ENCODE data around the gene RABEPK. TPM values are rescaled to one million over a fixed set of nuclear protein-coding genes. Genes with fewer than 3 reads are reported as not detected.
A peak's percentile ranks its signal among the peaks of the same experiment; 100 is the strongest.

RABEPK gene
- total and polyA plus RNA-seq, 11 donors, result 7.4 to 31.1 (median 10.6) TPM

DNA sequence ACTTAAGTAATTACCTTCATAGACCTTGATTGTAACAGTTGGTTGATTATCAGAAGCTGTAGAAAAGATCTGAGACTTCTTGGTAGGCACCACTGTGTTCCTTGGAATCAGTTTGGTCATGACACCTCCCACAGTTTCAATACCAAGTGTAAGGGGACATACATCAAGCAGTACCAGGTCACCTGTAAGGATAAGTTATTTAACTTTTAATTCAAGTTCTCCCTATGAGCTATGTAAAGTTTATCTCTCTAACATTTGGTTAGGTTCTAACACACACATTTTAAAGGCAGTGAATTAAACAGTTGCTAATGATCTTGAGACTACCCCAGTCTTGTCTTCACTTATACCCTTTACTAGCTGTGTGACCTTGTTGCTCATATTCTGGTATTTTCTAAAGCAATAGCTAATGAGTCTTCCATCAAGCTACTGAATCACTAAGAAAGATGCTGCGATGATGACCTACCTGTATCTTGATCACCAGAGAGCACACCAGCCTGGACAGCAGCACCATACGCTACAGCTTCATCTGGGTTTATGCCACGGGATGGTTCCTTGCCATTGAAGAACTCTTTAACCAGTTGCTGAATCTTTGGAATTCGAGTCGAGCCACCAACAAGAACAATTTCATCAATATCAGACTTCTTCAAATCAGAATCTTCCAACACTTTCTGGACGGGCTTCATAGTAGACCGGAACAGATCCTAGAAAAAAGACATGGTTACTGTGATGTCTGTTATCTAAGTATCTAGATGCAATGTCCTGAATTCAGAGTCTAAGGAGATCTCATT is 38.0 kb downstream of the RABEPK start:
- H3K36me3 ChIP-seq, result peaks cover 0 to 68% (median 65%) of the 10 kb centered on the region in 9 donors
- peaks cover 9 to 64% (median 55%) of the 10 kb centered on the region in 12 donors for H3K4me1 ChIP-seq
- H3K9me3 ChIP-seq, result no peaks in the 10 kb centered on the region
- no peaks in the 10 kb centered on the region for H3K27me3 ChIP-seq
- H3K27ac ChIP-seq, result peak overlapping the region in 2 of 12 donors; percentile 2 to 44
- TF ChIP-seq, protein P1, sequence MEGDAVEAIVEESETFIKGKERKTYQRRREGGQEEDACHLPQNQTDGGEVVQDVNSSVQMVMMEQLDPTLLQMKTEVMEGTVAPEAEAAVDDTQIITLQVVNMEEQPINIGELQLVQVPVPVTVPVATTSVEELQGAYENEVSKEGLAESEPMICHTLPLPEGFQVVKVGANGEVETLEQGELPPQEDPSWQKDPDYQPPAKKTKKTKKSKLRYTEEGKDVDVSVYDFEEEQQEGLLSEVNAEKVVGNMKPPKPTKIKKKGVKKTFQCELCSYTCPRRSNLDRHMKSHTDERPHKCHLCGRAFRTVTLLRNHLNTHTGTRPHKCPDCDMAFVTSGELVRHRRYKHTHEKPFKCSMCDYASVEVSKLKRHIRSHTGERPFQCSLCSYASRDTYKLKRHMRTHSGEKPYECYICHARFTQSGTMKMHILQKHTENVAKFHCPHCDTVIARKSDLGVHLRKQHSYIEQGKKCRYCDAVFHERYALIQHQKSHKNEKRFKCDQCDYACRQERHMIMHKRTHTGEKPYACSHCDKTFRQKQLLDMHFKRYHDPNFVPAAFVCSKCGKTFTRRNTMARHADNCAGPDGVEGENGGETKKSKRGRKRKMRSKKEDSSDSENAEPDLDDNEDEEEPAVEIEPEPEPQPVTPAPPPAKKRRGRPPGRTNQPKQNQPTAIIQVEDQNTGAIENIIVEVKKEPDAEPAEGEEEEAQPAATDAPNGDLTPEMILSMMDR (IDR thresholded peaks at IDR 0.05), result no peak
- TF ChIP-seq POLR2A (IDR thresholded peaks at IDR 0.05), result no peak
- DNase-seq (no peak), ATAC-seq (no peak)
- intact Hi-C loops (cut with DNase I), result loop anchor here in 3 of 10 donors (5.0 kb wide), 1 partner anchor 36 kb away; the partner anchor contains the start of gene RABEPK (in 3 of the 3)
- peak overlapping the region in 10 of 12 donors; percentile 8 to 99 (median 87) for H3K4me3 ChIP-seq
- 57 to 76% (median 73%) methylated on average over 7 of the region's 7 CpGs for WGBS, 4 donors

DNA sequence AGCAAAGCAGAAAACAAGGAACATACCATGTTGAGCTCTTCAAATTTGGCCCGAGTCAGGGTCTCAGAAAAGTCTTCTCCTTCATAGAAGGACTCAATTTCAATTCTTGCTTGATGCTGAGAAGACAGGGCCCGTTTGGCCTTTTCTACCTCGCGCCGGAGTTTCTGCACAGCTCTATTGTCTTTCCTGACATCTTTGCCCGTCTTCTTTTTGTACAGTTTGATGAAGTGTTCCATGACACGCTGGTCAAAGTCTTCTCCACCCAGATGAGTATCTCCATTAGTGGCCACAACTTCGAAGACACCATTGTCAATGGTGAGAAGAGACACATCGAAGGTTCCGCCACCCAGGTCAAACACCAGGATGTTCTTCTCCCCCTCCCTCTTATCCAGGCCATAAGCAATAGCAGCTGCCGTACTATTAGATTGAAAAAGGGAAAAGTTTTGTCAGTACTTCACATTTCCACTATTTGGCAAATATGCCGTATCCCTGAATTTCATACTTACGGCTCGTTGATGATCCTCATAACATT is 38.6 kb downstream of the RABEPK start:
- intact Hi-C loops (cut with DNase I), result loop anchor here in 3 of 10 donors (5.0 kb wide), 1 partner anchor 37 kb away; the partner anchor contains the start of gene RABEPK (in 3 of the 3)
- Histone ChIP-seq H3K4me1 (peaks cover 9 to 64% (median 55%) of the 10 kb centered on the region in 12 donors), H3K4me3 (peak overlapping the region in 11 of 12 donors; percentile 8 to 99 (median 90)), H3K9me3 (no peaks in the 10 kb centered on the region), H3K27me3 (no peaks in the 10 kb centered on the region), H3K27ac (peak overlapping the region in 2 of 12 donors; percentile 44 to 94), H3K36me3 (peaks cover 0 to 61% (median 58%) of the 10 kb centered on the region in 9 donors)
- TF ChIP-seq, protein P1 (IDR thresholded peaks at IDR 0.05), result no peak
- no peak for TF ChIP-seq POLR2A (IDR thresholded peaks at IDR 0.05)
- DNase-seq, result no peak
- ATAC-seq, result no peak
- WGBS, 4 donors, result 63 to 81% (median 76%) methylated on average over 14 of the region's 14 CpGs

DNA sequence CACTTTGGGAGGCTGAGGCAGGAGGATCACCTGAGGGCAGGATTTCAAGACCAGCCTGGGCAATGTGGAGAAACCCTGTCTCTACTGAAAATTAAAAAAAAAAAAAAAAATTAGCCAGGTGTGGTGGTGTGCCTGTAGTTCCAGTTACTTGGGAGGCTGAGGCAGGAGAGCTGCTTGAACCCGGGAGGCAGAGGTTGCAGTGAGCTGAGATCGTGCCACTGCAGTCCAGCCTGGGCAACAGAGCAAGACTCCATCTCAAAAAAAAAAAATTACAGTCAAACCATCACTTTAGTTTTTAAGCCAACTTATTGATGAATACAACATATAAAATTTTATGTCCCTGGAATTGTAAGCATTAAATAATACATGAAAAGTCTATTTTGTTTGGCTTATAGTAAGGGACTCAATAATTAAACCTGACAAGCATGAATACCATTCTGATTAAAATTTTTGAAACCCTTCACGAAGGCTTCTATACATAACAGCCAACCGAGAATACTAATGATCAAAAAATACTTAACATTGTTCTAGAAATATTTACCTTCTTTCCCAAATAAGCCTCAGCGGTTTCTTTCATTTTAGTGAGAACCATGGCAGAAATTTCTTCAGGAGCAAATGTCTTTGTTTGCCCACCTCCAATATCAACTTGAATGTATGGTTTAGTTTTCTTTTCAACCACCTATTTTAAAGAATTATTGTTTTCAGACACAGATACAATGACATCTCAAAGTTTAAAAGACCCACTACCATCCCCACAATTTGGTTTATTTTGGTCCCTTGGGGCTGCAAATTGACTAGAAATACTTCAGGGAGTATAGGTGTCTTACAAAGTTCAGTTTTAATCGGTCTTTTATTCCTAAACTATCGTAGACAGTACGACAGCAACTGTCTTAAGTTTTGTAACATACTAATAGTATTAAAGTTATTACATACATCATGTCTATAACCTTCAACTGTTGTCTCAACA is 39.6 kb downstream of the RABEPK start:
- TF ChIP-seq, protein P1 (IDR thresholded peaks at IDR 0.05), result no peak
- no peak for TF ChIP-seq POLR2A (IDR thresholded peaks at IDR 0.05)
- Histone ChIP-seq H3K36me3 (peaks cover 0 to 53% (median 51%) of the 10 kb centered on the region in 9 donors), H3K27ac (peak overlapping the region in 10 of 12 donors; percentile 87 to 98 (median 94)), H3K9me3 (no peaks in the 10 kb centered on the region), H3K27me3 (no peaks in the 10 kb centered on the region), H3K4me1 (peaks cover 9 to 61% (median 53%) of the 10 kb centered on the region in 12 donors), H3K4me3 (peak overlapping the region; percentile 73 to 99 (median 91))
- 8 to 14% (median 10%) methylated on average over 8 of the region's 8 CpGs for WGBS, 4 donors
- no peak for DNase-seq
- no peak for ATAC-seq
- intact Hi-C loops (cut with DNase I), result loop anchor here in 5 of 10 donors (5.0 to 10.0 kb wide), 4 partner anchors 38 to 507 kb away; partner anchors contain the start of genes RABEPK (in 3 of the 5), PBX3 (in 1 of the 5) and PPP6C (in 1 of the 5)

All from heart left ventricle (tissue), 16 donors.